Measurements from ENCODE around the gene TKT. TPM values are rescaled to one million over a fixed set of nuclear protein-coding genes. Genes with fewer than 3 reads are reported as not detected.

TKT gene
- total RNA-seq, 1 donor from 2014 or later = 154 TPM

DNA sequence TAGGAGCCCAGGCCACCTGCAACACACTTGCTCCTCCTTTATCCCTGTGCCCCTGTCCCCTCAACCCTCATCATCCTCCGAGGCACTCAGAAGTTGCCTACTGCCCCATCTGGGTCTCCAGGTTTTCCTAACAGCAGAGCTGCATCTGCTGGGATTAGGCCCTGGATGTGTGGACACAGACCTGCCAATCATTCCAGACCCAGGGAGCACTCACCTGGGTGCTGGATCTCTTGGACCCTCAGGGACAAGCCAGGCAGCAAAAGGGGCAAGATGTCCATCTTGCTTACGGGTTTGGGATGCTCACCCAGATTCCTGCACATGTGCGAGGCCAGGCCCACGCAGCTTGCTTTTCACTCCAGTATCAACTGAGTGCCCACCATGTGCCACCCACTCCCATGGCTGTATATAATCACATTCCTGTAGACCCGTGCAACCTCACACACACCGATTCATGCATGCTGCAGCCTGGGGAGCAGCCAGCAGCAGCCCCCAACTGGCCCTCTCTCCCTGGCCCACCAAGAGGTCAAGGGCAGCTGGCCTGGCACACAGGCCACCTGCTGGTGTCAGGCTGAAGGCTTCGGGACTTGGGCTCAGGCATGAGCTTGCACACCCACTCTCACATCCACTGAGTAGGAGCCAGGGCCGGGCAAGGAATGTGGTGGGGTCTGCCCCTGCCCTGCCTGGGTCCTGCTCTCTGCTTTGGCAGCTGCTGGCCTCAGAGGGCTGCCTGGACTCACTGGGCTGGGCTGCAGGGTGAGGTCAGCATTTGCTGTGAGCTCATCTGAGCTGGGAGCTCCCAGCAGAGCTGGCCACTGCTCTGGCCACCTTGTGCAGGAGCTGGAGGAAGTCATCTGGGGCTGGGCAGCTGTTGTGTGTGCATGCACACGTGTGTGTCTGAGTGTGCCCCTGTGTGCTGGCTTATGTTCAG is 79.9 kb downstream of the TKT start:
- H3K4me1 Mint-ChIP-seq = peaks cover 90% of the 10 kb centered on the region
- no peak overlapping the region for H3K4me3 Mint-ChIP-seq
- ATAC-seq (ENCODE audit: low read depth) (no peak), DNase-seq (no peak)
- TF ChIP-seq, protein P1, sequence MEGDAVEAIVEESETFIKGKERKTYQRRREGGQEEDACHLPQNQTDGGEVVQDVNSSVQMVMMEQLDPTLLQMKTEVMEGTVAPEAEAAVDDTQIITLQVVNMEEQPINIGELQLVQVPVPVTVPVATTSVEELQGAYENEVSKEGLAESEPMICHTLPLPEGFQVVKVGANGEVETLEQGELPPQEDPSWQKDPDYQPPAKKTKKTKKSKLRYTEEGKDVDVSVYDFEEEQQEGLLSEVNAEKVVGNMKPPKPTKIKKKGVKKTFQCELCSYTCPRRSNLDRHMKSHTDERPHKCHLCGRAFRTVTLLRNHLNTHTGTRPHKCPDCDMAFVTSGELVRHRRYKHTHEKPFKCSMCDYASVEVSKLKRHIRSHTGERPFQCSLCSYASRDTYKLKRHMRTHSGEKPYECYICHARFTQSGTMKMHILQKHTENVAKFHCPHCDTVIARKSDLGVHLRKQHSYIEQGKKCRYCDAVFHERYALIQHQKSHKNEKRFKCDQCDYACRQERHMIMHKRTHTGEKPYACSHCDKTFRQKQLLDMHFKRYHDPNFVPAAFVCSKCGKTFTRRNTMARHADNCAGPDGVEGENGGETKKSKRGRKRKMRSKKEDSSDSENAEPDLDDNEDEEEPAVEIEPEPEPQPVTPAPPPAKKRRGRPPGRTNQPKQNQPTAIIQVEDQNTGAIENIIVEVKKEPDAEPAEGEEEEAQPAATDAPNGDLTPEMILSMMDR (IDR thresholded peaks at IDR 0.05) = no peak
- intact Hi-C loops (cut with micrococcal nuclease) = no loop called here
- H3K36me3 Mint-ChIP-seq (ENCODE audit: low read depth) = peaks cover 62% of the 10 kb centered on the region
- ChIA-PET CTCF (interaction anchor here (1.1 kb wide), 1 partner anchor 20 kb away, joined by 3 read pairs; no protein-coding TSS in a partner anchor), POLR2A (interaction anchor here (0.6 to 1.9 kb wide), 2 partner anchors 13 to 17 kb away, joined by 3 to 12 read pairs; no protein-coding TSS in a partner anchor)
- no peaks in the 10 kb centered on the region for H3K9me3 Mint-ChIP-seq
- H3K27me3 Mint-ChIP-seq = no peaks in the 10 kb centered on the region
- H3K27ac Mint-ChIP-seq = no peak overlapping the region

Other genes with a start within 250 kb of the TKT start
- gene SFMBT1, start 209.9 kb downstream of the TKT start, total RNA-seq = 24.6 and 31.6 TPM in 2 replicates
- 23.6 TPM in 2 replicates for gene RFT1, start 125.6 kb downstream of the TKT start, total RNA-seq
- 60.4 and 63.9 TPM in 2 replicates for gene PRKCD, start 94.8 kb downstream of the TKT start, total RNA-seq
- gene DCP1A, start 91.5 kb upstream of the TKT start, total RNA-seq = 35.1 and 39.3 TPM in 2 replicates
- 1.9 and 2.0 TPM in 2 replicates for gene CACNA1D, start 238.6 kb upstream of the TKT start, total RNA-seq